ENCODE measurements around the gene TMIGD3.

TMIGD3 gene

GRCh38 chr1:111436726-111437125, 66.7 kb downstream of the TMIGD3 start:
- Mint-ChIP-seq H3K4me3 (no peak overlapping the region), H3K27ac (no peak overlapping the region), H3K4me1 (peaks cover 3% of the 10 kb centered on the region), H3K27me3 (no peaks in the 10 kb centered on the region), H3K36me3 (ENCODE audit: low read depth) (peaks cover 33% of the 10 kb centered on the region), H3K9me3 (no peaks in the 10 kb centered on the region)
- ATAC-seq (no peak), DNase-seq (no peak)

Data from activated naive CD8-positive, alpha-beta T cell treated with anti-CD3 and anti-CD28 coated beads, Interleukin-2, amount 50 U/mL, for 24 hours (primary cell).